Measurements from ENCODE around the gene AGTRAP.

The AGTRAP gene

GRCh38 chr1:11735854-11736745 lies at the start of gene AGTRAP:
Gene AGTRAP (plus strand): TSS chr1:11736136. CDS start chr1:11736209, 73 bp downstream.
- DNase-seq = peak; percentile 90

GRCh38 chr1:11688506-11688905 lies 47.4 kb upstream of the AGTRAP start:
- DNase-seq = no peak

- no peak for DNase-seq
These were observed 45.3 kb upstream of the AGTRAP start for GRCh38 chr1:11690397-11691301.

- no peak for DNase-seq
These were observed 44.5 kb upstream of the AGTRAP start, which contains the start of gene DRAXIN for GRCh38 chr1:11691302-11691914. Gene DRAXIN (plus strand): TSS chr1:11691710. CDS start chr1:11706259, 14,549 bp downstream.

- no peak for DNase-seq
These were observed 43.8 kb upstream of the AGTRAP start for GRCh38 chr1:11691928-11692711.

GRCh38 chr1:11693024-11693590 lies 42.8 kb upstream of the AGTRAP start:
- peak; percentile 41 for DNase-seq

GRCh38 chr1:11693917-11694316 lies 42.0 kb upstream of the AGTRAP start:
- no peak for DNase-seq

GRCh38 chr1:11695861-11696260 lies 40.1 kb upstream of the AGTRAP start:
- DNase-seq = no peak

GRCh38 chr1:11697188-11697892 lies 38.6 kb upstream of the AGTRAP start:
- DNase-seq = no peak

GRCh38 chr1:11697893-11698210 lies 38.1 kb upstream of the AGTRAP start:
- no peak for DNase-seq

GRCh38 chr1:11700601-11701467 lies 35.1 kb upstream of the AGTRAP start:
- DNase-seq = no peak

- DNase-seq = no peak
These were observed 34.4 kb upstream of the AGTRAP start for GRCh38 chr1:11701551-11701961.

GRCh38 chr1:11701981-11702803 lies 33.7 kb upstream of the AGTRAP start:
- DNase-seq = no peak

- no peak for DNase-seq
These were observed 32.4 kb upstream of the AGTRAP start for GRCh38 chr1:11703357-11704193.

- DNase-seq = no peak
These were observed 31.8 kb upstream of the AGTRAP start for GRCh38 chr1:11704194-11704529.

- no peak for DNase-seq
These were observed 31.1 kb upstream of the AGTRAP start for GRCh38 chr1:11704691-11705475.

- DNase-seq = no peak
These were observed 30.3 kb upstream of the AGTRAP start for GRCh38 chr1:11705596-11705995.

GRCh38 chr1:11706292-11706691 lies 29.6 kb upstream of the AGTRAP start:
- DNase-seq = no peak

Data from CD4-positive, alpha-beta T cell treated with Interferon gamma for 1 hour (primary cell).